ENCODE measurements around the gene TCF4.

Gene TCF4

GRCh38 chr18:55346961-55347740 is 240.8 kb downstream of the TCF4 start:
- no peak for DNase-seq (ENCODE audit: low read depth)

GRCh38 chr18:55346387-55346786 is 241.6 kb downstream of the TCF4 start:
- no peak for DNase-seq (ENCODE audit: low read depth)

GRCh38 chr18:55345103-55345950 is 242.7 kb downstream of the TCF4 start:
- DNase-seq (ENCODE audit: low read depth) = no peak

GRCh38 chr18:55343396-55344073 is 244.5 kb downstream of the TCF4 start:
- no peak for DNase-seq (ENCODE audit: low read depth)

GRCh38 chr18:55340998-55341397 is 247.0 kb downstream of the TCF4 start:
- DNase-seq (ENCODE audit: low read depth) = no peak

GRCh38 chr18:55339990-55340389 is 248.0 kb downstream of the TCF4 start:
- DNase-seq (ENCODE audit: low read depth) = no peak

GRCh38 chr18:55338978-55339650 is 248.9 kb downstream of the TCF4 start:
- DNase-seq (ENCODE audit: low read depth) = no peak

- no peak for DNase-seq (ENCODE audit: low read depth)
Observed at GRCh38 chr18:55337908-55338521, 250.0 kb downstream of the TCF4 start.

- DNase-seq (ENCODE audit: low read depth) = no peak
Observed at GRCh38 chr18:55337138-55337537, 250.9 kb downstream of the TCF4 start.

GRCh38 chr18:55336438-55337100 is 251.4 kb downstream of the TCF4 start:
- no peak for DNase-seq (ENCODE audit: low read depth)

GRCh38 chr18:55334875-55335274 is 253.1 kb downstream of the TCF4 start:
- DNase-seq (ENCODE audit: low read depth) = no peak

GRCh38 chr18:55331301-55331700 is 256.7 kb downstream of the TCF4 start:
- DNase-seq (ENCODE audit: low read depth) = no peak

GRCh38 chr18:55328301-55328700 is 259.7 kb downstream of the TCF4 start:
- no peak for DNase-seq (ENCODE audit: low read depth)

GRCh38 chr18:55327454-55327853 is 260.5 kb downstream of the TCF4 start:
- DNase-seq (ENCODE audit: low read depth) = no peak

GRCh38 chr18:55326134-55326533 is 261.9 kb downstream of the TCF4 start:
- DNase-seq (ENCODE audit: low read depth) = no peak

GRCh38 chr18:55324166-55324565 is 263.8 kb downstream of the TCF4 start:
- no peak for DNase-seq (ENCODE audit: low read depth)

GRCh38 chr18:55323051-55323994 is 264.7 kb downstream of the TCF4 start:
- no peak for DNase-seq (ENCODE audit: low read depth)

- DNase-seq (ENCODE audit: low read depth) = no peak
Observed at GRCh38 chr18:55322178-55322735, 265.7 kb downstream of the TCF4 start.

All from stimulated activated CD8-positive, alpha-beta memory T cell treated with anti-CD3 and anti-CD28 coated beads, Interleukin-15, amount 100 ng/mL, for 24 hours (primary cell).